Naive thymus-derived CD4-positive, alpha-beta T cell (primary cell): ENCODE measurements around the gene CDA. TPM values are rescaled to one million over a fixed set of nuclear protein-coding genes. Genes with fewer than 3 reads are reported as not detected.

ENCODE experiments used
- ATAC-seq: fragments of 150-1000 bp; cut with Tn5 transposase; 2 replicates; pipeline ENCODE4 v1.10.0; 2021; ENCODE audit warnings: mild to moderate bottlenecking, moderate library complexity
- CTCF ChIA-PET: fragments of 350-600 bp; sonication (Branson Sonifier 250); formaldehyde crosslinking; loops from one replicate; lab custom pipeline; 2021; ENCODE audit warnings: antibody characterized with exemption; lab: Charles Lee
- POLR2A ChIA-PET: fragments of 350-600 bp; sonication (Branson Sonifier 250); formaldehyde crosslinking; loops from one replicate; lab custom pipeline; 2021; ENCODE audit warnings: antibody characterized with exemption, inconsistent platforms; lab: Charles Lee
- DNase-seq, 9 donors: peaks; one replicate each; pipeline versions ENCODE4 v3.0.0 to v3.0.0-alpha.2; 2020 to 2022; ENCODE audit warnings: mixed read lengths in 1 of 9
- H3K27ac ChIP-seq: one replicate; pipeline ENCODE4 v1.7.0; 2013; ENCODE audit warnings: mild to moderate bottlenecking, low read depth, low read length, moderate library complexity
- H3K27me3 ChIP-seq, 2 donors: one replicate each; pipeline ENCODE4 v1.7.0; 2013; ENCODE audit warnings: low read length in 2 of 2, mild to moderate bottlenecking in 2 of 2, moderate library complexity in 2 of 2; ENCODE audit not compliant: control insufficient read depth in 2 of 2, insufficient read depth in 2 of 2
- H3K36me3 ChIP-seq, 3 experiments: 1 replicate in 2 of 3; 2 replicates in 1 of 3; pipeline ENCODE4 v1.7.0; 2013; ENCODE audit warnings: low read length in 3 of 3, mild to moderate bottlenecking in 3 of 3, moderate library complexity in 1 of 3; ENCODE audit not compliant: insufficient read depth in 3 of 3, control insufficient read depth in 2 of 3
- H3K4me1 ChIP-seq, 2 donors: one replicate each; pipeline ENCODE4 v1.7.0; 2013; ENCODE audit warnings: low read length in 2 of 2, mild to moderate bottlenecking in 2 of 2, moderate library complexity in 1 of 2; ENCODE audit not compliant: control insufficient read depth in 2 of 2, insufficient read depth in 2 of 2
- H3K4me3 ChIP-seq: 2 replicates; pipeline ENCODE4 v1.7.0; 2013; ENCODE audit warnings: mild to moderate bottlenecking, low read length
- H3K9me3 ChIP-seq, 3 experiments: 1 replicate in 2 of 3; 2 replicates in 1 of 3; pipeline ENCODE4 v1.7.0; 2013; ENCODE audit warnings: low read length in 3 of 3; ENCODE audit not compliant: control insufficient read depth in 2 of 3
- H3K27ac Mint-ChIP-seq, 9 donors: one replicate each; pipeline ENCODE4 v1.8.0; 2020 to 2022; ENCODE audit warnings: mixed read lengths in 9 of 9, mild to moderate bottlenecking in 8 of 9, moderate library complexity in 5 of 9, inconsistent platforms in 2 of 9
- H3K27me3 Mint-ChIP-seq, 5 donors: one replicate each; pipeline ENCODE4 v1.8.0; 2021 to 2022; ENCODE audit warnings: mixed read lengths in 5 of 5, mild to moderate bottlenecking in 1 of 5
- H3K36me3 Mint-ChIP-seq, 5 donors: one replicate each; pipeline ENCODE4 v1.8.0; 2020 to 2022; ENCODE audit warnings: mixed read lengths in 5 of 5, mild to moderate bottlenecking in 3 of 5, inconsistent platforms in 1 of 5
- H3K4me1 Mint-ChIP-seq, 7 donors: one replicate each; pipeline ENCODE4 v1.8.0; 2020 to 2022; ENCODE audit warnings: mixed read lengths in 7 of 7, mild to moderate bottlenecking in 3 of 7, inconsistent platforms in 1 of 7
- H3K4me3 Mint-ChIP-seq, 10 donors: one replicate each; pipeline ENCODE4 v1.8.0; 2020 to 2022; ENCODE audit warnings: mild to moderate bottlenecking in 10 of 10, mixed read lengths in 10 of 10, moderate library complexity in 6 of 10, inconsistent platforms in 2 of 10
- H3K9me3 Mint-ChIP-seq, 11 donors: one replicate each; pipeline ENCODE4 v1.8.0; 2020 to 2022; ENCODE audit warnings: mixed read lengths in 11 of 11, mild to moderate bottlenecking in 4 of 11, inconsistent platforms in 1 of 11, moderate library complexity in 1 of 11
- intact Hi-C, 2 donors: fragments of 100-400 bp; cut with micrococcal nuclease; formaldehyde crosslinking; loops; one replicate each; pipeline ENCODE4 v1.15.1; 2023
- polyA plus RNA-seq, 2 donors: library from polyadenylated mRNA; unstranded; fragments of 300-500 nt; fragmentation: Illumina TruSeq; gene quantifications; one replicate each; pipeline ENCODE4 v1.2.3, GENCODE V29; 2021
- total RNA-seq, 6 experiments: library from RNA in 5 of 6; stranded (reverse) in 5 of 6; gene quantifications; 1 replicate in 5 of 6; 2 replicates in 1 of 6; pipeline ENCODE4 v1.2.3 and lab custom pipeline; 2021 to 2026

Gene CDA
- total and polyA plus RNA-seq, 7 experiments from 2014 or later: 2.4 to 13.6 TPM; not detected in 5

DNA sequence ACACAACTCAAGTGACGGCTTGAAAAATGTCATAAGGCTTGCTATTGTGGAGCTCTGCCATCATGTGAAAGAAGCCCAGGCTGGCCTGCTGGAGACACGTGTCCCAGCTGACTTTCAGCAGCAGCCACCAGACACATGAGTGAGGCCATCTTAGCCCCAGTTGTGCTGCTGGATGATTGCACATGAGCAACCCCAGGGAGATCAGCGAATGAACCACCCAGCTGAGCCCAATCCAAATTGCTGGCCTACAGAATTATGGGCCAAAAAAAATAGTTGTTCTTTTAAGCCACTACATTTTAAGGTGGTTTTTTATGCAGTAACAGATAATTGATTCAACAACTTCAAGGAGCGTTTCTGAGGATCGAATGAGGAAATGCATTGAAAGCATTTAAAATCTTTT is 17.5 kb upstream of the CDA start:
- POLR2A ChIA-PET: no interaction called here
- H3K4me1 ChIP-seq: no peaks in the 10 kb centered on the region
- ATAC-seq (no peak), DNase-seq (no peak)
- H3K9me3 ChIP-seq: no peaks in the 10 kb centered on the region
- H3K36me3 ChIP-seq: no peaks in the 10 kb centered on the region
- no peaks in the 10 kb centered on the region for H3K27me3 ChIP-seq
- H3K4me1 Mint-ChIP-seq: peaks cover 0 to 10% (median 7%) of the 10 kb centered on the region in 7 donors
- CTCF ChIA-PET: no interaction called here
- H3K27me3 Mint-ChIP-seq: peaks cover 13 to 53% (median 44%) of the 10 kb centered on the region in 5 donors
- H3K9me3 Mint-ChIP-seq: peaks cover 0 to 24% (median 4%) of the 10 kb centered on the region in 11 donors
- no peak overlapping the region for H3K4me3 Mint-ChIP-seq
- H3K27ac ChIP-seq: no peak overlapping the region
- H3K27ac Mint-ChIP-seq: no peak overlapping the region
- intact Hi-C loops: no loop called here
- H3K36me3 Mint-ChIP-seq: peaks cover 0 to 6% (median 0%) of the 10 kb centered on the region in 5 donors
- H3K4me3 ChIP-seq: no peak overlapping the region

DNA sequence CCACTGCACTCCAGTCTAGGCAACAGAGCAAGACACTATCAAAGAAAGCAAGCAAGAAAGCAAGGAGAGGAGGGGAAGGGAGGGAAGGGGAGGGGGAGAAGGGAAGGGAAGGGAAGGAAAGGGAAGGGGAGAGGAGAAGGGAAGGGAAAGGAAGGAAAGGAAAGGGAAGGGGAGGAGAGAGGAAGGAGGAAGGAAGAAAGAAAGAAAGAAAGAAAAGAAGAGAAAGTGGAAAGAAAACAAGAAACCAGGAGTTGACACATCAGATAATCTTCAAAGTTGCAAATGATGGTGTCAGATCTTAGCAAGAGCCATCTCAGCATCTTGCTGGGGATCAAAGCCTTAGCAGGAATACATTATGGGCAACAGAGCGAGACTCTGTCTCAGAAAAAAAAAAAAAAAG is 14.9 kb upstream of the CDA start:
- H3K9me3 Mint-ChIP-seq: peaks cover 0 to 24% (median 4%) of the 10 kb centered on the region in 11 donors
- intact Hi-C loops: no loop called here
- CTCF ChIA-PET: no interaction called here

DNA sequence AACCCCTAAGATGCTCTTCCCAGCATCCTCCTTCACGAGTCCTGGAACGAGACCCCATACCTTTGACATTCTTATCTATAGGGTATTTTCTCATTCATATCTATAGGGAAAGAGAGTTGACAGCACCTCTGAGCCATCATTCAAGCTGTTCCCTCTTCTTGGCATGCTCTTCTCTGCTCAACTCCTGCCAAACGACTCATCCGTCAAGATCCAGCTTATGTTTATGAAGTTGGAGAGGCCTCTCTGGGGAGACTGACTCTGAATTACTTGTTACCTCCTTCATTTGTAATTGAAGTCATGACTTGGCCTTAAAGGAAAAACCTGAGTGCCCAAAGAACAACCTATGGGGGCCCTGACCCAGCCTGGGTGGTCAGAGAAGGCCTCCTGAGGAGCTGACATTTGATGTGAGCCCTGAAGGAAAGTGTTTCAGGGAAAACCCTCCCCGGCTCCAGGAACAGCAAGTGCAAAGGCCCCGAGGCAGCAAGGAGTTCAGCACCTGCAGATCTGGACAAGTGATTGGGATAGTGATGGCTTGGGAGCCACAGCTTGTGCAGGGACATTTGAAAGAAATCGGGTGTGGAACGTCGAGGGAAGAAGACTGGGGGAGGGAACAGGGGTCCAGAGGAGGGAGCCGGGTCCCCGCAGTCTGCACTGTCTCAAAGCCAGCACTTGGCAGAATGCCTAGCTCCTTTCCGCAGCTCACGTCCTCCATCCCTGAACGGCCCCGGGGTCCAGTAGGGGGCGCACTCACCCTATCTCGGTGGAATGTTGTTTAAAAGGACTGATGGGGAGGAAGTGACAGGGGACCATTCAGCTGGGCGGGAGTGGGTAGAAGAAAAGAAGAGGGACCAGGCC is 14.0 kb upstream of the CDA start:
- peak in 8 of 9 donors; percentile 18 to 80 (median 38) for DNase-seq
- H3K27me3 ChIP-seq: no peaks in the 10 kb centered on the region
- H3K9me3 ChIP-seq: no peaks in the 10 kb centered on the region
- POLR2A ChIA-PET: interaction anchor here (1.7 kb wide), 1 partner anchor 59 kb away, joined by 4 read pairs; no protein-coding TSS in a partner anchor
- peaks cover 0 to 6% (median 0%) of the 10 kb centered on the region in 5 donors for H3K36me3 Mint-ChIP-seq
- H3K4me1 ChIP-seq: no peaks in the 10 kb centered on the region
- no peak overlapping the region for H3K27ac ChIP-seq
- CTCF ChIA-PET: interaction anchor here (0.8 kb wide), 1 partner anchor 67 kb away, joined by 3 read pairs; the partner anchor contains the start of gene MUL1
- H3K36me3 ChIP-seq: no peaks in the 10 kb centered on the region
- ATAC-seq: peak; percentile 80
- no peak overlapping the region for H3K4me3 Mint-ChIP-seq
- peaks cover 13 to 43% (median 30%) of the 10 kb centered on the region in 5 donors for H3K27me3 Mint-ChIP-seq
- no peak overlapping the region for H3K27ac Mint-ChIP-seq
- H3K9me3 Mint-ChIP-seq: peaks cover 0 to 22% (median 4%) of the 10 kb centered on the region in 11 donors
- H3K4me3 ChIP-seq: no peak overlapping the region
- H3K4me1 Mint-ChIP-seq: peaks cover 0 to 10% (median 7%) of the 10 kb centered on the region in 7 donors
- intact Hi-C loops: loop anchor here (1.0 kb wide), 1 partner anchor 65 kb away; no protein-coding TSS in a partner anchor

More for the DNA sequence above, 14.9 kb upstream of the CDA start:
- H3K27me3 Mint-ChIP-seq: peaks cover 13 to 52% (median 36%) of the 10 kb centered on the region in 5 donors
- H3K27me3 ChIP-seq: no peaks in the 10 kb centered on the region
- H3K4me1 ChIP-seq: no peaks in the 10 kb centered on the region
- peaks cover 0 to 10% (median 7%) of the 10 kb centered on the region in 7 donors for H3K4me1 Mint-ChIP-seq
- DNase-seq: no peak
- POLR2A ChIA-PET: no interaction called here
- ATAC-seq: no peak
- no peak overlapping the region for H3K4me3 ChIP-seq
- no peak overlapping the region for H3K4me3 Mint-ChIP-seq
- H3K36me3 ChIP-seq: no peaks in the 10 kb centered on the region
- H3K9me3 ChIP-seq: no peaks in the 10 kb centered on the region
- H3K36me3 Mint-ChIP-seq: peaks cover 0 to 6% (median 0%) of the 10 kb centered on the region in 5 donors
- H3K27ac Mint-ChIP-seq: no peak overlapping the region
- no peak overlapping the region for H3K27ac ChIP-seq

DNA sequence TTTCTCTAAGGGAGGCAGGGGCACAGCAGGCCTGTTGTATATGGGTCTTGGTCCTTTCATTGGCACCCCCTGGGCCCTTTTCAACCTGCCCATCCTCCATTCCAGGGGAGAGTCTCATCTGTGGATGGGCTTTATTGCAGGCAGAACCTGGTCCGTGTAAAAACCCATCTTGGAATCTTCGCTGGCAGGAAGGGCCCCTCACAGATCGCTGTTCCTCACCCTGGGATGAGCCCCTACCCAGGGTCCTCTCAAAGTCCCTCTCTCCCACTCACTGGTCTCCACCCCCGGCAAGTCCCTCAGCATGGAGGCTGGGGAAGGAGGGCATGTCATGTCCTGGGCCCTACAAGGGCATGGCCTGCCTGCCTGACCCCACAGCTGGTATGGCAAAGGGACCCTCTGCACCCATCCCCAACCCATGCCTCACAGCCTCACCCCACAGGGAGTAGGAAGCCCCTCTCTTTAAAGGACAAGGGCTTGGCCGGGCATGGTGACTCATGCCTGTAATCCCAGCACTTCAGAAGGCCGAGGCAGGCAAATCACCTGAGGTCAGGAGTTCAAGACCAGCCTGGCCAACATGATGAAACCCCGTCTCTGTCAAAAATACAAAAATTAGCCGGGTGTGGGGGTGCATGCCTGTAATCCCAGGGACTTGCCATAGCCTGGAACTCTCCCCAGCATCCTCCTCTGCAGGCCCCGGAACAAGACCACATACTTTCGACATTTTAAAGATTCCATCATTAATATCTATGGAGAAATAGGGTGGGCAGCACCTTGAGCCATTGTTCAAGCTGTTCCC is 13.2 kb upstream of the CDA start:
- Mint-ChIP-seq H3K9me3 (peaks cover 0 to 14% (median 4%) of the 10 kb centered on the region in 11 donors), H3K27me3 (peaks cover 13 to 38% (median 30%) of the 10 kb centered on the region in 5 donors), H3K4me3 (no peak overlapping the region), H3K4me1 (peaks cover 0 to 10% (median 7%) of the 10 kb centered on the region in 7 donors), H3K27ac (no peak overlapping the region), H3K36me3 (peaks cover 0 to 6% (median 0%) of the 10 kb centered on the region in 5 donors)
- DNase-seq: no peak
- ChIA-PET POLR2A (interaction anchor here (1.7 kb wide), 1 partner anchor 58 kb away, joined by 4 read pairs; no protein-coding TSS in a partner anchor), CTCF (interaction anchor here (0.8 kb wide), 1 partner anchor 68 kb away, joined by 3 read pairs; the partner anchor contains the start of gene MUL1)
- no peaks in the 10 kb centered on the region for H3K4me1 ChIP-seq
- H3K9me3 ChIP-seq: no peaks in the 10 kb centered on the region
- no peak for ATAC-seq
- no peaks in the 10 kb centered on the region for H3K27me3 ChIP-seq
- H3K27ac ChIP-seq: no peak overlapping the region
- H3K4me3 ChIP-seq: no peak overlapping the region
- no peaks in the 10 kb centered on the region for H3K36me3 ChIP-seq
- intact Hi-C loops: loop anchor here (1.0 kb wide), 1 partner anchor 65 kb away; no protein-coding TSS in a partner anchor

DNA sequence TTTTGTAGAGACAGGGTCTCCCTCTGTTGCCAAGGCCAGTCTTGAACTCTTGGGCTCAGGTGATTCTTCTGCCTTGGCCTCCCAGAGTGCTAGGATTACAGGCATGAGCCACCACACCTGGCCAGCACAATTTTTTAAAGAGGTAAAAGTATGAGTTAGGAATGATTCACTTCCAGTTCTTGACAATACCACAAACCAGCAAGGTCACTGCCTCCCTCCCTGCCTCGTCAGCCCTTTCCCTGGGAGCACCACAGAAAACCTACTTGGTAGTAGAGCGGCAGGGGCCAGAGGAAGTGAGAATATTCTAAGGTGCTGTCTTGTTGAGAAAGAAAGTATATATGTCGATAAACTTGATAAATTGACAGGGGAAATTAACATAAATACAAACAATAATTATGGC is 10.8 kb upstream of the CDA start:
- ChIA-PET CTCF (no interaction called here), POLR2A (no interaction called here)
- Mint-ChIP-seq H3K27me3 (peaks cover 7 to 35% (median 23%) of the 10 kb centered on the region in 5 donors), H3K27ac (no peak overlapping the region), H3K4me1 (peaks cover 0 to 10% (median 7%) of the 10 kb centered on the region in 7 donors), H3K36me3 (no peaks in the 10 kb centered on the region), H3K9me3 (peaks cover 0 to 2% (median 0%) of the 10 kb centered on the region in 11 donors), H3K4me3 (no peak overlapping the region)
- no peaks in the 10 kb centered on the region for H3K9me3 ChIP-seq
- H3K27me3 ChIP-seq: no peaks in the 10 kb centered on the region
- H3K36me3 ChIP-seq: no peaks in the 10 kb centered on the region
- intact Hi-C loops: no loop called here
- no peak overlapping the region for H3K4me3 ChIP-seq
- H3K27ac ChIP-seq: no peak overlapping the region
- ATAC-seq (no peak), DNase-seq (no peak)
- no peaks in the 10 kb centered on the region for H3K4me1 ChIP-seq

DNA sequence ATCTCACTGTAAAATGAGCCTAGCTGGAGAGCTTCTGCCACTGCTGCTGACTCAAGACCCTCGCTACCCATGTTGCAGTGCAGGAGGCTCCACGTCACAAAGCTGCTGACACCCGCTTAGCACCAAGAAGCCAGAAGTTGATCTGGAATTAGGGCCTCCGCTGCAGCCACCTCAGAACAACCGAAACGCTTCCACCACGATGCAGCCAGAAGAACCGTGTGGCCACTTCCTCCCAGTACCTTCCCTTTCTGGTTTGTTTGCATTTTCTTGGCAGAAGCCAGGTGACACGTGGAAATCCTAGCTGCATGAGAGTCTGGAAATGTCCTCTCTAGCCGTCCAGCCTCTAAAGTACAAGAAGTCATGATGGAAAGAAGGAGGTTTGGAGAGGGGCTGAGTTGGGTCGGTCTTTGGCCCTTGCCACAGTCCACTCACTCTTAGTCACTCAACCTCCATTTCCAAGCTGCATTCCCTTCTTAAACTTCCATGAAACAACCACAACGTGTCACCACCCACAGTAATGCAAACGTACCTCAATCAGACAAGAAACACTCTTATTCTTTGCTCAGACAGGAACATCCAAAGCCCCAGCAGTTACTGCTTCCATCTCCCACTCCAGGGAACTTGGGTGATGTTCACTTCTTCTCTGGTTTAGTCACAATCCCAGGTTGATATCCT is 10.0 kb upstream of the CDA start:
- Mint-ChIP-seq H3K4me1 (peaks cover 0 to 8% (median 3%) of the 10 kb centered on the region in 7 donors), H3K4me3 (no peak overlapping the region), H3K27ac (no peak overlapping the region), H3K9me3 (peaks cover 0 to 2% (median 0%) of the 10 kb centered on the region in 11 donors), H3K27me3 (peaks cover 3 to 31% (median 16%) of the 10 kb centered on the region in 5 donors), H3K36me3 (no peaks in the 10 kb centered on the region)
- DNase-seq (no peak), ATAC-seq (no peak)
- Histone ChIP-seq H3K4me1 (no peaks in the 10 kb centered on the region), H3K9me3 (no peaks in the 10 kb centered on the region), H3K27me3 (no peaks in the 10 kb centered on the region), H3K4me3 (no peak overlapping the region), H3K27ac (no peak overlapping the region), H3K36me3 (no peaks in the 10 kb centered on the region)
- intact Hi-C loops: no loop called here
- ChIA-PET POLR2A (no interaction called here), CTCF (no interaction called here)
